D721Med (cell line): ENCODE results near the gene NAP1L5.

Experiments
- DNase-seq: peaks from one replicate; pipeline ENCODE4 v3.0.0; 2011; ENCODE audit warnings: low spot score; ENCODE audit not compliant: insufficient read length
- FAIRE-seq: peaks from 2 replicates; lab custom pipeline; 2011; peaks lifted over from hg19 to GRCh38; lab: Jason Lieb, UNC
- CTCF ChIP-seq: IDR thresholded peaks from 2 replicates; pipeline ENCODE4 v1.5.1; 2012; ENCODE audit warnings: mild to moderate bottlenecking, control low read depth; ENCODE audit not compliant: insufficient read depth; ENCODE audit errors: missing control alignments

NAP1L5 gene

GRCh38 chr4:88696630-88697029, 999 bp downstream of the NAP1L5 start:
- TF ChIP-seq CTCF, result no peak
- DNase-seq (no peak), FAIRE-seq (no peak)

GRCh38 chr4:88693792-88694191, 3.8 kb downstream of the NAP1L5 start:
- FAIRE-seq (no peak), DNase-seq (no peak)
- no peak for TF ChIP-seq CTCF

- no peak for FAIRE-seq
- TF ChIP-seq CTCF, result no peak
- DNase-seq, result no peak
These were observed 7.3 kb downstream of the NAP1L5 start for GRCh38 chr4:88690355-88690754.

GRCh38 chr4:88681209-88681608, 16.4 kb downstream of the NAP1L5 start:
- FAIRE-seq (no peak), DNase-seq (no peak)
- no peak for TF ChIP-seq CTCF

- TF ChIP-seq CTCF, result no peak
- DNase-seq, result no peak
- FAIRE-seq, result no peak
These were observed 22.1 kb downstream of the NAP1L5 start for GRCh38 chr4:88675543-88675942.

- TF ChIP-seq CTCF, result no peak
- FAIRE-seq, result no peak
- DNase-seq, result no peak
These were observed 22.6 kb downstream of the NAP1L5 start for GRCh38 chr4:88674979-88675378.

- DNase-seq (no peak), FAIRE-seq (no peak)
- TF ChIP-seq CTCF, result no peak
These were observed 23.1 kb downstream of the NAP1L5 start for GRCh38 chr4:88674565-88674964.
